Measurements from ENCODE around the gene GREB1L.
"Not testable (repeated sequence)": the region's sequence is repeated elsewhere in the genome, so short reads cannot be mapped to it uniquely, and the experiment has no call there.

GREB1L gene

DNA sequence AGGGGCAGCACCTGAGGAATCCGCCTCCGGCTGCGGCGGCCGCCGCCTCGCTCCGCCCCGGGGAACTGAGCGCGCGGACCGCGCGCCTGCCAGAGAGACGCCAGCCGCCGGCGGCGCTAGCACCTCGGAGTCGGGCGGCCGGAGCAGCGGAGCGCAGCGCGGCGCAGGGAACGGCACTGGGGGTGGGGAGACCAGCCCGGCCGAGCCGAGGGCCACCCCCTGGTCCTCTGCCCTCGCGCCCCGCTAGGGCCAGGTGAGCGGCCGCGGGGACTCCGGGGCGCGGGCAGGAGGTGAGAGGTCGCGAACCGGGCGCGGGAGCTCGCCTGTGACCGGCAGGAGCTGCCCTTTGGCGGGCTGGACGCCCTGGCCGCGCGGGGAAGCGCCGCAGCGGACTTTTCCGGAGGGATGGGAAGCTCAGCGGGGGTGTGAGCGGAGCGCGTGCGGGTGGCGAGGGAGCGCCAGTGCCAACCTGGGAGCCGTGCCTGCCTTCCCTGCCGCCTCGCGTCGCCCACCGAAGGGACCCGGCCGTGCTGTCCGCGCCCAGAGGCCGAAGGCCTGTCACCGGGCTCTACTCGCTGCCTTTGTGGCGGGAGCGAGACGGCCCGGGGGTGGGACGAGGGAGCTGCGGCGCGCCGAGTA is at the start of gene GREB1L:
Gene GREB1L, plus strand, starts transcription at position 92 of the 639 bp plus-strand sequence. CDS start 141,287 bp downstream, outside the sequence.
- DNase-seq (ENCODE audit: low read depth in 1 of 2, low spot score in 1 of 2), result peak in 1 of 2 donors; percentile 2

DNA sequence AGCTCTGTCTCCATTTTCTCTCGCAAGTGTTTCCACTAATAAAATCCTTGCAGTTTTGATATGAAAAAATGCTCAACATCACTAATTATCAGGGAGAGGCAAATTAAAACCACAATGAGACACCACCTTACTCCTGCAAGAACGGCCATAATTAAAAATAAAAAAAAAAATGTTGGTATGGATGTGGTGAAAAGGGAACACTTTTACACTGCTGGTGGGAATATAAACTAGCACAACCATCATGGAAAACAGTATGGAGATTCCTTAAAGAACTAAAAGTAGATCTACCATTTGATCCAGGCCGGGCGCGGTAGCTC is 49.8 kb upstream of the GREB1L start:
- DNase-seq (ENCODE audit: low read depth in 1 of 2, low spot score in 1 of 2), result no peak

DNA sequence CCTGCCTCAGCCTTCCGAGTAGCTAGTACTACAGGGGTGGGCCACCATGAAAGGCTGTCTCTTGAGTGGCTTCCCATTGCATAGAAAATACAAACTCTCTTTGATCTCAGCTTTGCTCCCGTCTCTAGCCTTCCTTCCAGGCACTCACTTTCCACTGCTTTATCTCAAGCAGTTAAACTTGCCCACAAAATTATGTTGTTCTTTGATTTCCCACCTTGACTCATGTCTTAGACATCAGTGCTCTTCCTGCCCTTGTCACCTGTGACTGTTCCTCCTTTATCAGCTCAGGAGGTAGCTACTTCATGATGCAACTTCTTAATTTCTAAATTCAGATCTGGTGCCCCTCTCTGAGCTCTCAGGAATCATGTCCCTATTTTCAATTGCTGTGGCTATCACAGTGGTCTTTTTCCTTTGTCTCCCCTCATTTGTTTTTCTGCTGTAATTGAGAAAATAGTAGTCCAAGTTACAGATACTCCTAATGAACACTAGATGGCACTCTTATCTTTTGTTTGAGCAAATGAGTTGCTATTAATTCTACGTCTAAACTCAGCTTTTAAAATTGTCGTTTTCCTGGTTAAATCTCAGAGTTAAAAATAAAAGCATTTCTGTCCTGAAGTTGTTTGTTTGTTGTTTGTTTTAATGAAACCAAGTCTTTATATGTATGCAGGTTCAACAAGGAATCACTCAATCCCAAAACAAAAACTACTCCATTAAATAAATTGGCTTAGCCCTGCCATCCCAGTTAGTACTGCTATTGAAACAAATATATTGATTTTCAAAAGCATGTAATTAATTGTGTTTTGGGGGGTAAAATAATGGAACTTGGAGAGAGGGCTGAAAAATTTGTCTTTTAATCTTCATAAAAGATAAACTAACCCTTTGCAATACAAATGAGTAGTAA is 46.9 kb upstream of the GREB1L start:
- DNase-seq (ENCODE audit: low read depth in 1 of 2, low spot score in 1 of 2), result no peak

DNA sequence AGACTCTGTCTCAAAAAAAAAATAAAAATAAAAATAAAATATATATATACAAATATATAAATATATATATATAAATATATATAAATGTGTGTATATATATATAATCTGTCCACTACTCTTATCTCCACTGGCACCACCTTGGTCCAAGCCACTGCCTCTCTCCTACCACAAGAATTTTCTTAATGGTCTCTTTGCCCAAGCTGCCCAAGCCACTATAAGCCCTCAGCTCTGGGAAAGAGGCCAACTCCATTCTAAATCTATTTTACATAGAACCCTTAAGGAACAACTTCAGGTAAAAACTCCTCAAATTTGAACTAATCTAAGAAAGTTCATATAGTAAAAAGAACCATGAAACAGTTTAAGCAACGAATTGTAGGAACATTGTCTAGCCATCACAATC is 45.6 kb upstream of the GREB1L start:
- DNase-seq (ENCODE audit: low read depth in 1 of 2, low spot score in 1 of 2), result no peak

DNA sequence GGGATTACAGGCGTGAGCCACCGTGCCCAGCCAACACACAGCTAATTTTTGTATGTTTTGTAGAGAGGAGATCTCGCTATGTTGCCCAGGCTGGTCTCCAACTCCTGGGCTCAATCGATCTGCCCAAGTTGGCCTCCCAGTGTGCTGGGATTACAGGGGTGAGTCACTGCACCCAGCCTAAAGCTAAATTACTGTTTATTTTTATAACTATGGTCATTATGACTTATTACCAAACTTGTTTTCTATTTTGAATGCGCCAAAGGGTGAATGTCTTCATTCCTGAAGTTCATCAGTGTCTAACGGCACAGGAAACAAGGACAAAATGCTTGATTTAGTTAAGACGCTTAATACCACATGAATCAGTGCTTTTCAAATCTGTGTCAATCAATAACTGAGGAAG is 38.9 kb upstream of the GREB1L start:
- DNase-seq (ENCODE audit: low read depth in 1 of 2, low spot score in 1 of 2), result no peak

DNA sequence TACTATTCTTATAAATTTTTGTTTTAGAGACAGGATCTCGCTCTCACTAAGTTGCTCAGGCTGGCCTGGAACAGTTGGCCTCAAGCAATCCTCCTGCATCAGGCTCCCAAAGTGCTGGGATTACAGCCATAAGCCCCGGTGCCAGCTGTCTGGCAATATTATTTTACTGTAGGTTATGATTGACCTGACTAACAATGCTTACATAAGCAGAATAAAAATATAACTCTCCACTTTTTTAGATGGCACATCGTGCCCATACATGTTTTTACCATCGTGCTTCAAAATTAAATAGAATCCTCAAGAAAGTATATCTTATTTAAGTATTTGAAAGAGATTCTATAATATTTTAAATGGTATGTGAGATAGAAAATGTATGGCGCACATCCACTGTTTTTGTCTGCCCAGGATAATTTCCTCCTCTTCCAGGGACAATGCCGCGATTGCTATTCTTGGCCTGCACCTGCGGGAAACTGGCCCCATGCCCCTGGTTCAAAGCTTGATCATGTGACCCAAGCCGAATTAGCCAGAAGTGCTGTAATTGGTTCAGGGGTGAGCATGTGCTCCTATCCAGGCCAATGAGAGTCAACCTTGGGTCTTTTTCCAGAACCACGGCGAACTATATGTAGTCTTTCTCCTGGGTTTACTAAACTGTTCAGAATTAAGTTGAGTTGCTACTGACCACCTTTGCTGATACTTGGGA is 38.3 kb upstream of the GREB1L start:
- DNase-seq (ENCODE audit: low read depth in 1 of 2, low spot score in 1 of 2), result no peak

DNA sequence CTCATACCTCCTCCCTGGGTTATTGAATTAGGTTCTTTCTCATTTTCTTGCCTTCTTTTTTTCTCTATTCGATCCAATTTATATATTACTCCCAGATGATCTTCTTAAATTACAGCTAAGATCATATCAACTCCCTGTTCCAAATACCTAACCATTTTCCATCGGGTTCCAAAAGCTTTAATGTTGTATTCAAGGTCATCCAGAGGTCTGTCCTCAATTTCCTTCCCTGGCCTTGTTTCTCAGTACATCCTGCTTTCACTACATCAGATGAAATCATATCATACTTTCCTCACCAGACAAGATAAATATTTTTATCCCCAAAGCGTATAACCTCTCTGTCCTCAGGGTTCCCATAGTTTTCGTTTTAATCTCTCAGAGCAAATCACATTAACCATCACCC is 36.3 kb upstream of the GREB1L start:
- DNase-seq (ENCODE audit: low read depth in 1 of 2, low spot score in 1 of 2), result no peak

DNA sequence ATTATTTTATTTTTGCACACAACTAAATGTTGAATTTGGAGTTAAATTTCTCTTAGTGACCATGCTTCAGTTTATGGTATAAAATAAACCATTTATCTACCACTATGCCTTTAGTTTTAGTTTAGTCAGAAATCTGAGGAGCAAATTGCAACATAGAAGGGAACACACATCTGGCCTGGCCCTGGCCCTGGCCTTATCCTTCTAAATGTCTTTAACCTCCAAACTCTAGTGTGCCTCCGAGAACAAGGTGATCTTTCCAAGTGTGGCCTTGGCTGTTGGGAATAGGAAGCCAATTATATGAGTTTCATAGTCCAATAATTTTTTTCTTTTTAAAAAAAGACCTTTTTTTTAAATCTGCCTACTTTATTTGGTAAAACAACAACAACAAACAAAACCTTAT is 31.8 kb upstream of the GREB1L start:
- DNase-seq (ENCODE audit: low read depth in 1 of 2, low spot score in 1 of 2), result no peak

DNA sequence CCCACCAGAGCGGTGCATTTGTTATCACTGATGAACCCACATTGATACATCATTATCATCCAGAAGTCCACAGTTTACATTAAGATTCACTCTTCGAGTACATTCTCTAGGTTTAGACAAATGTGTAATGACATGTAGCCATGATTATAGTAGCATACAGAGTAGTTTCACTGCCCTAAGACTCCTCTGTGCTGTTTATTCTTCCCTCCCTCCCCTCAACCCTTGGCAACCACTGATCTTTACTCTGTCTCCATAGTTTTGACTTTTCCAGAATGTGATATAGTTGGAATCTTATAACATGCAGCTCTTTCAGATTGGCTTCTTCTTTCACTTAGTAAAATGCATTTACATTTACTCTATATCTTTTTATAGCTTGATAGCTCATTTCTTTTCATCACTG is 31.2 kb upstream of the GREB1L start:
- DNase-seq (ENCODE audit: low read depth in 1 of 2, low spot score in 1 of 2), result no peak

DNA sequence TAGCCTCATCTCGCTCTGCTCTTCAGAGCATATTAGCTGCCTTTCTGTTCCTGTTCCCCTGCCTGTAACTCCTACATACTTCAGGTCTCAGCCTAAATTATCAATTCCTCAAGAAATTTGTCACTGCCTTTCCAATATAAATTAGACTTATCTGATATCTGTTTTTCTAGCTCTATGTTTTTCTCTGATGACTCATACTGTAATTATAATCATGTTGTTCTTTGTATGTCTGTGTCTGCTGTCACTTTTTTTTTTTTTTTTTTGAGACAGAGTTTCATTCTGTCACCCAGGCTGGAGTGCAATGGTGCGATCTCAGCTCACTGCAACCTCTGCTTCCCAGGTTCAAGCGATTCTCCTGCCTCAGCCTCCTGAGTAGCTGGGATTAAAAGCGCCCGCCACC is 27.6 kb upstream of the GREB1L start:
- not testable (repeated sequence) for DNase-seq (ENCODE audit: low read depth in 1 of 2, low spot score in 1 of 2)

DNA sequence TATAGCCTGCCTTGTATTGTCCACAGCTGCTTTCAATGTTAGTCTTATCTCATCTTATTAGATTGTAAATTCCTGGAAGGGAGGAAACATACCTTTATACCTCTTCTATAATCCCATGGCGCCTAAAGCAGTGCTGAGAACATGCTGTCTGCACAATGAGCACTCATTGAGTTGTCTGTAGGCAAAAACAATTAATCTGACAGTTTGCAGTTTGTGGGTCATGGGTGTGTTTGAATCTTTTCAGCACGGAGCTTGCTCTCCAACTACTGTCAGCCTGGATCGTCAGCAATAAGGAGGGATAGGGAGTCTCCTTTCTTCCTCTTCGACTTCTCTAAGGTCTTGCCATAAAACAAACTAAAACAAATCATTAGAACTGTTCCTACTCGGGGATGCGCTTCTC is 26.5 kb upstream of the GREB1L start:
- no peak for DNase-seq (ENCODE audit: low read depth in 1 of 2, low spot score in 1 of 2)

DNA sequence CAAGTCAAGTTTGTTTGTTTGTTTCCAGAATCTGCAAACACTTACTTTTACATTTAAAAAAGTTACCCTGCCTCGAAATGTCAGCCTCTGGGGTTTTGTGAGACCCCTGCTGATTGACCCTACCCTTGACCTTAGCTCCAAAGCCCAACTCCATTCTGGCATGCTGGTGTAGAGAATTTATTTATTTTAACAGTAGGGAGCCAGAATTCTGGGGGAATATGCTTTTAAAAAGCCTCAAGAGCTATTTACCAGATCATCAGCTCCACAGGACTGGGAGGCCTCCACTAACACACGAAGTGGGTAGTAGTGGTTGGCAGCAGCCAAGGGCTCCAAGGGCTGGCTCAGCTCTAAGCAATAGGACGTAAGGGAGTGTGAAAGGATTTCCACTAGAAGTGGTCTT is 23.2 kb upstream of the GREB1L start:
- no peak for DNase-seq (ENCODE audit: low read depth in 1 of 2, low spot score in 1 of 2)

DNA sequence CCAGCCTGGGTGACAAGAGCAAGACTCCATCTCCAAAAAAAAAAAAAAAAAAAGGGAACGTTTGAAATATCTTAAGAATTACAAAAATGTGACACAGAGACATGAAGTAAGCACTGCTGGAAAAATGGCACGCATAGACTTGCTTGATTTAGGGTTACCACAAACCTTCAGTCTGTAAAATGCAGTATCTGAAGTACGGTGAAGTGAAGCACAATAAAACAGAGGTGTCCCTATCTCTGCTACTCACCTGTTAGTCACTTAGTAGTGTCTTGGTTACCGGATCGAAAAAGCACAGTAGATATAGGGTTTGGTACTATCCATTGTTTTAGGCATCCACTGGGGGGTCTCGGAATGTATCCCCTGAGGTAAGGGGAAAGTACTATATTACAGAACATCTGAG is 11.6 kb upstream of the GREB1L start:
- no peak for DNase-seq (ENCODE audit: low read depth in 1 of 2, low spot score in 1 of 2)

DNA sequence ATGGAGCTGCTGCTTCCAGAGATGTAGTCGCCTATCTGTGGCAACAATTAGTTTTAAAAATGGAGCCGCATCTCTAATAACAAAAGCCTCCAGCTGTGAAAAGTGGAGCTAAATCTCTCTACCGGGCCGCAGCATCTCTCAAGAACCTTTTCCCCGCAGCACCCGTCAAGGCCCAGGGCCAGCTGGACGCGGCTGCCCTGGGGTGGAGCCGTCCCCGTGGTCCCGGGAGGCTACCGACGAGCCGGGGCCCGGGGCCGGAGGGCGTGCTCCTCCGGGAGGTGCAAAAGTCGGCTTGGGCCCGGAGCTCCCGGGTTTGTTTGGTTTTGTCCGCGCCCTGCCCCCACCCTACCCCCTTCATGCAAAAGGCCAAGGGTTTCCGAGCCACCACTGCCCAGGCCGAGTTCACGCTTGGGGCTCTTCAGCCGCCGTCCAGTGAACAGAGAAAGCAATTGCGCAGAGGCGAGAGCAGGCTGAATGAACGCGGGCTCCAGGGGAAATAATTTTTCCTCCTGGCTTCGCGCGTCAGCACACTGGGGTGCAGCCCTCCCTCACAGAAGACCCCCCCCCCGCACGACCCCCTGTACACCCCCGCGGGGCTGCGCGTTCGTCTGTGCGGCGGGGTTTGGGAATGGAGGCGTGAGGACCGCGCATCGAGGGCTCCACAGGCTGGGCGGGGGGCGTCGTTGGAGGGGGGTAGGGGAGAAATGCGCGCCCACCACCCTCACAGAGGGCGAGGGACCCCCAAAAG is 557 bp upstream of the GREB1L start:
- no peak for DNase-seq (ENCODE audit: low read depth in 1 of 2, low spot score in 1 of 2)

DNA sequence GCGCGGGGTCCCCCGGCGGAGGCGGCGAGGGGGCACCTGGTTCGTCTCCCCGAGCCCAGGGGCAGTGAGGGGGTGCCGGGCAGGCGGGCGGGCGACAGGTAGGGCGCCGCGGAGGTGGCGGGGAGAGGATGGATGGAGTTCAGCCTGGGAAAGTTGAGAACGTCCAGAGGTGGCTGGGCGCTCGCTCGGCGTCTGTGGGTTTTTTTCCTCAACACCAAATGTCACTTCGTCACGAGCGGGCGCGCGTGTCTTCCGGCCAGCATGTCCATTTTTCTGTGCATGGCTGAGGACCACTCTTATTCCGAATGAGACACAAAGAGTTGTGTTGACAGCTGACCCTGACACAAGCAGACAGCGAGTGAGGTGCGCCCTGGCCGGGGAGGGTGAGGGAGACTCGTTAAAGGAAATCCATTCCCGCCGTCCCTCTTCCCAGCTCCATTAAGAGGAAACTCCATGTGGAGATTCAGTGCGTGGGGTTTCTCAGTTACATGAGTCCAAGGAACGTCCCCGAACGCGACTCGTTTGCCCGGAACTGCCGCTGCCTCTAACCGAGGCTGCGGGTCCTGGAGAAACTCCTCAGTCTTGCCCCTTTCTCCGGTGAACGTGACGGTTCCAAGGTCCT is 859 bp downstream of the GREB1L start:
- DNase-seq (ENCODE audit: low read depth in 1 of 2, low spot score in 1 of 2), result no peak

DNA sequence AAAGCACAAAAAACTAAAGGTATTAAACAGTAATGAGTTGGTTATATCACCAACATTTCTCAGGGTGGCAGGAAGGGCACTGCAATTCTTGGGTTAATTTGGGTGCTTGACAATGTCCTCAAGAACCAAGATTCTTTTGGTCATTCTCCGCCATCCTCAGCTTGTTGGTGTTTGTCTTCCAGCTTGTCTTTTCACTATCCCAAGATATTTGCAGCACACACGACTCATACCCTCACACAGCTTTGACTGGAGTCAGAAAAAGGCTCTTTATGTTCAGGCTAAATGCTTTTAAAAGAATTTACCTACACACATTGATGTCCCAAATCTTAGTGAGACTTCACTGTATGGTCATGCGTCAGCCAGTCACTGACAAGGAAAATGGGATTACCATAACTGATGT is 12.5 kb downstream of the GREB1L start:
- no peak for DNase-seq (ENCODE audit: low read depth in 1 of 2, low spot score in 1 of 2)

DNA sequence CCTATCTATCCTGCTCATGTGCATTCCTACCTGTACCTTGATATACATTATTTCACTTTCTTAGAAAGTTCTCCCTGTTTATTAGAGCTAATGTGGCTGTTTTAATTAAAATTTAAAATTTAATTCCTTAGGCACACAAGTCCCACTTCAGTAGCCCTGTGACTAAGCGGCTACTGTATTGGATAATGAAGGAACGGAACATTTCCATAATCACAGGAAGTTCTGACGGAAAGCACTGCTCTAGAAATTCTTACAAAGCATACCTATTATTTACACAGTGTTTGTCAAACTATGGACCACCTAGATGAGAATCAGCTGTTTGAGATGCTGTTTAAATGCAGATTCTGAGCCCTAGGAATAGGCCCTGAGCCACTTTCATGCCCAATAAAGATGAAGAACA is 13.2 kb downstream of the GREB1L start:
- DNase-seq (ENCODE audit: low read depth in 1 of 2, low spot score in 1 of 2), result no peak

DNA sequence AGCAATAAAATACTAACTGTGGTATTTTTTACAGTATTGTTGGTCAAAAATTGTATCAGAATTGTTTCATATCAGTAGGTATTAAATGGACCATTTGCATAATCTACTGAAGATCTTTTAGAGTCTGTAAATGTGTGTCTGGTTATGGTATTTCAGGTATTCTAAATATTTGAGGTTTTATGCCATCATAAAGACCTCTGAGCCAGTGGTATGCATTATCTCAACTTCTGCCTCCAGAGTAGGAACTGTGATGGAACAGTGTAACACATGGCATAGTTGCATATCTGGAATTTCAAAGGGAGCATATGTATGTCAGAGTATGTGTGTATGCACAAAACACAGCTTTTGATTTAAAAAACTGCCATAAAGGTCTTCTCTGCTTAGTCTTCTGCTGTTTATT is 15.4 kb downstream of the GREB1L start:
- no peak for DNase-seq (ENCODE audit: low read depth in 1 of 2, low spot score in 1 of 2)

DNA sequence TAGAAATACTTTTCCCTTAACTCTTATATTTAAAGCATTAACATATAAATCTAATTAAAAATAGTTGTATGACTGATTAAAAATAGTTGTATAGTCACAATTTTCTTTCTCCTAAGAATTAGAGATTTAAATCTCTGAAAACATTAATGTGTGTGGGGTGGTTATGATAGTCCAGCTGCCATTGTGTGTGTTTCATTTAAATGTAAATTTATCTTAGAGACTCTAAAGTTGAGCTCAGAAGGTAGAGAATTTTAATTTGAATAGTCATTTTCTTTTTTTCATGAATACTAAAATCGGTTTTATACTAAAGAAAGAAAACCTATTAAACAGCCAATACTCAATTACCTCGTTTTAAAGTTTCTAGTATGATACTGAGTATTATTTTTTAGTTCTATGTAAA is 18.6 kb downstream of the GREB1L start:
- no peak for DNase-seq (ENCODE audit: low read depth in 1 of 2, low spot score in 1 of 2)

DNA sequence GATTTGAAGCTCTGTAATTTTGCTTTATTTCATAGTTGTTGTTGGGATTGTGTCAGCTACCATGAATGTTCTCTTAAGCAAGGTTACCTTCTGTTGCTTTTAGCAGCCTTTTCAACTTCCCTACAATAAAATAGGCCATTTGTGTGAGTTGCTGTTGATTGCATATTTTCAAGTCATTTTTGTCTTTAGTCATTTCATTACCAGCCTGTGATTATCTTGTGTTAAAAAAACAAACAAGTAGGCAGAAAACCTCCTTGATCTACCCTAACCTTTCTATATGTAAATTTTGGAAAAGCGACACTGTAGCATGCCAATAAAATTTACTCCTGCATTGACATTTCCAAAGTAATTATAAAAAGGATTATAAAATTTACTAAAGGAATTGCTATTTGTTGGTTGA is 19.3 kb downstream of the GREB1L start:
- no peak for DNase-seq (ENCODE audit: low read depth in 1 of 2, low spot score in 1 of 2)

DNA sequence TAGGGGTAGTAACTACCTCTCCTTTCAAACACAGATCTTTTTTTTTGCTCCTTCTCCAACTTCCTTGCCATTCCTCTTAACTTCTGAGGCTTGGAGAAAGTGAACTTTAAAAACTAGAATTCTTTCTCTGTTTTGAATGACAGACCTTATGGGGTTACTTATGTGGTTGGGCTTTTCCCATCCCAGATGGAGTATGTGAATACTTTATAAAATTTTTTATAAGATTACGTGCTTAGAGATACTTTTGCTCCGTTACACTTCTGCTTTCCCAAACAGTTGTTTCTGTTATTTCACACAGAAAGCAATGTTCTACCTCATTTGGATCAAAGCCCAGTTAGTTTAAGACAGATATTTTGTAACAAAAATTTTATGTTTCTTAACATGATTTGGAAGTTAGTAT is 20.2 kb downstream of the GREB1L start:
- no peak for DNase-seq (ENCODE audit: low read depth in 1 of 2, low spot score in 1 of 2)
